ENCODE results near the gene RASL12. TPM values are rescaled to one million over a fixed set of nuclear protein-coding genes. Genes with fewer than 3 reads are reported as not detected.
"Not testable (repeated sequence)": the region's sequence is repeated elsewhere in the genome, so short reads cannot be mapped to it uniquely, and the experiment has no call there.

Gene RASL12
- total RNA-seq, 2 donors from 2014 or later: 27.2 TPM

DNA sequence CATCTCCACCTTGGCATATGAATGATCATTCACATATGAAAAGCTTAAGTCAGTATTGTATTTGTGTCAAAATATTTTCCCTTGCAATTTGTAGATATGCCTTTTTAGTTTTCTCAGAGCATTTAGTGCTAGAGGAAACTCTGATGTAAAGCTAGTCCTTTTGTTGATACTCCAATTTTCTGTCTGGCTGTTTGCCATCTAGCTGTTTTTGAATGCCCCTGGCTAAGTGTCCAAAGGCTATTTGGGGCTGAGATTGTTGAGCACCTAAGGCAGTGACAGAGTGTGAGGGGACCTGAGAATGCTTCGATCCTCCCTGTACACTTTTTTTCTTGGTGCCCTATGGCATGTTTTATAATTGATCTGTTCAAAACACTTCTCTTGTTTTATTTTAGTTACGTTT lies 19.6 kb downstream of the RASL12 start:
- Mint-ChIP-seq H3K27me3 (ENCODE audit: insufficient read depth) (peaks cover 3% of the 10 kb centered on the region), H3K4me3 (no peak overlapping the region), H3K27ac (no peak overlapping the region), H3K4me1 (no peaks in the 10 kb centered on the region), H3K36me3 (ENCODE audit: low read depth) (no peaks in the 10 kb centered on the region), H3K9me3 (no peaks in the 10 kb centered on the region)
- no peak for DNase-seq
- Histone ChIP-seq H3K9me3 (ENCODE audit: control insufficient read depth, low read length) (no peaks in the 10 kb centered on the region), H3K27ac (ENCODE audit: low read depth, low read length) (no peak overlapping the region), H3K4me3 (ENCODE audit: low read length) (no peak overlapping the region), H3K27me3 (ENCODE audit: control insufficient read depth, insufficient read depth, low read length, poor library complexity, severe bottlenecking) (no peaks in the 10 kb centered on the region), H3K9ac (ENCODE audit: extremely low read depth, low read length, poor library complexity, severe bottlenecking) (no peak overlapping the region), H3K4me1 (ENCODE audit: control insufficient read depth, insufficient read depth, low read length) (no peaks in the 10 kb centered on the region), H3K36me3 (ENCODE audit: control insufficient read depth, insufficient read depth, low read length) (peaks cover 5% of the 10 kb centered on the region)
- WGBS, 2 experiments (ENCODE audit: insufficient coverage in 1 of 2, insufficient read length in 1 of 2): 86 to 94% methylated on average over 1 to 2 of the region's 2 CpGs
- TF ChIP-seq, protein P1, sequence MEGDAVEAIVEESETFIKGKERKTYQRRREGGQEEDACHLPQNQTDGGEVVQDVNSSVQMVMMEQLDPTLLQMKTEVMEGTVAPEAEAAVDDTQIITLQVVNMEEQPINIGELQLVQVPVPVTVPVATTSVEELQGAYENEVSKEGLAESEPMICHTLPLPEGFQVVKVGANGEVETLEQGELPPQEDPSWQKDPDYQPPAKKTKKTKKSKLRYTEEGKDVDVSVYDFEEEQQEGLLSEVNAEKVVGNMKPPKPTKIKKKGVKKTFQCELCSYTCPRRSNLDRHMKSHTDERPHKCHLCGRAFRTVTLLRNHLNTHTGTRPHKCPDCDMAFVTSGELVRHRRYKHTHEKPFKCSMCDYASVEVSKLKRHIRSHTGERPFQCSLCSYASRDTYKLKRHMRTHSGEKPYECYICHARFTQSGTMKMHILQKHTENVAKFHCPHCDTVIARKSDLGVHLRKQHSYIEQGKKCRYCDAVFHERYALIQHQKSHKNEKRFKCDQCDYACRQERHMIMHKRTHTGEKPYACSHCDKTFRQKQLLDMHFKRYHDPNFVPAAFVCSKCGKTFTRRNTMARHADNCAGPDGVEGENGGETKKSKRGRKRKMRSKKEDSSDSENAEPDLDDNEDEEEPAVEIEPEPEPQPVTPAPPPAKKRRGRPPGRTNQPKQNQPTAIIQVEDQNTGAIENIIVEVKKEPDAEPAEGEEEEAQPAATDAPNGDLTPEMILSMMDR (conservative IDR thresholded peaks at IDR 0.05): no peak

DNA sequence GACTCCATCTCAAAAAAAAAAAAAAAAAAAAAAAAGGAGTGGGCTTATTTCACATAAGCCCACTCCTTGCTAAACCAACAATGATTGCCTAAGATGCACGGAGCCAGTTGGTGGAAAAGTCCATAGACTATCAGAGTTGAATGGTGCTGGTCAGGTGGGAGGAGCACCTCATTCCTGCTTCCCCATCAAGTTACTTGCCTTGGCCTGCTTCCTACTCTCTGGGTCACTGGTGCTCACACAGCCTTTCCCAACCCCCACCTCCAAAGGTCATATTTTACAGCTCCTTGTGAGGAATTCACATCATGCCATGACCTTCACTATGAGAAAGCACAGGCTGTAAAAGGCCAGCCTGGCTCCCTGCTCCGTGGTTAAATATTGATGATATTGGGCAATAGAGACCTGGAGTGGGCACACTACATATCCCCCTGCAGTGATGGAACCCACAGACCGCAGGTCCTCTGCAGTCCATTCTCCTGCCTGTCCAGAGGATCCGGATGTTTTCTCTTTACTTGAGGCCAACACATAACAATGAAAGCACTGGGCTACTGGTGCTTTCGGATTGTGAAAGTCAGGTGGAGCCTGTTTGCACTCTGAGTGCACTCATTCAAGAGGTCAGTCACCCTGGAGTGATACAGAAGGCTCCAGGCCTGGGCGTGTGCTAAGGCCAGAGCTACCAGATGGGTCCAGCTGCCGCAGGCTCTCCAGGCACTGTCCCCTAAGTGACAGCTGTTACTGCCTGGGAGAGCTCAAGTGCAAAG lies 22.9 kb downstream of the RASL12 start, which contains the start of gene SLC51B:
Gene SLC51B, plus strand, starts transcription at position 664 of the 758 bp plus-strand sequence. CDS start 4,618 bp downstream, outside the sequence.
- Mint-ChIP-seq H3K9me3 (no peaks in the 10 kb centered on the region), H3K4me1 (no peaks in the 10 kb centered on the region), H3K36me3 (ENCODE audit: low read depth) (no peaks in the 10 kb centered on the region), H3K27me3 (ENCODE audit: insufficient read depth) (peaks cover 5% of the 10 kb centered on the region), H3K4me3 (no peak within 1 kb of the TSS), H3K27ac (no peak within 1 kb of the TSS)
- H3K4me1 ChIP-seq (ENCODE audit: control insufficient read depth, insufficient read depth, low read length): no peaks in the 10 kb centered on the region
- TF ChIP-seq, protein P1 (conservative IDR thresholded peaks at IDR 0.05): no peak
- no peak for DNase-seq
- no peak within 1 kb of the TSS for H3K27ac ChIP-seq (ENCODE audit: low read depth, low read length)
- no peaks in the 10 kb centered on the region for H3K36me3 ChIP-seq (ENCODE audit: control insufficient read depth, insufficient read depth, low read length)
- H3K27me3 ChIP-seq (ENCODE audit: control insufficient read depth, insufficient read depth, low read length, poor library complexity, severe bottlenecking): no peaks in the 10 kb centered on the region
- H3K9ac ChIP-seq (ENCODE audit: extremely low read depth, low read length, poor library complexity, severe bottlenecking): no peak within 1 kb of the TSS
- no peaks in the 10 kb centered on the region for H3K9me3 ChIP-seq (ENCODE audit: control insufficient read depth, low read length)
- WGBS, 2 experiments (ENCODE audit: insufficient coverage in 1 of 2, insufficient read length in 1 of 2): 90% methylated on average over 5 to 7 of the region's 7 CpGs
- H3K4me3 ChIP-seq (ENCODE audit: low read length): no peak within 1 kb of the TSS

- not testable (repeated sequence) for DNase-seq; H3K4me3 Mint-ChIP-seq; H3K27me3 ChIP-seq (ENCODE audit: control insufficient read depth, insufficient read depth, low read length, poor library complexity, severe bottlenecking); H3K4me1 Mint-ChIP-seq; H3K9me3 ChIP-seq (ENCODE audit: control insufficient read depth, low read length); H3K9me3 Mint-ChIP-seq; H3K36me3 Mint-ChIP-seq (ENCODE audit: low read depth); H3K27ac Mint-ChIP-seq; H3K27me3 Mint-ChIP-seq (ENCODE audit: insufficient read depth); H3K36me3 ChIP-seq (ENCODE audit: control insufficient read depth, insufficient read depth, low read length); H3K4me1 ChIP-seq (ENCODE audit: control insufficient read depth, insufficient read depth, low read length); H3K27ac ChIP-seq (ENCODE audit: low read depth, low read length); H3K9ac ChIP-seq (ENCODE audit: extremely low read depth, low read length, poor library complexity, severe bottlenecking); H3K4me3 ChIP-seq (ENCODE audit: low read length)
- 92 to 100% methylated on average over 2 to 5 of the region's 5 CpGs for WGBS, 2 experiments (ENCODE audit: insufficient coverage in 1 of 2, insufficient read length in 1 of 2)
These were observed 23.6 kb downstream of the RASL12 start for GRCh38 chr15:65044218-65044617.

Measured in endodermal cell (in vitro differentiated cells).